ENCODE measurements around the gene ADGRG1. TPM values are rescaled to one million over a fixed set of nuclear protein-coding genes. Genes with fewer than 3 reads are reported as not detected.

Gene ADGRG1
- total and polyA plus RNA-seq, 7 donors, result 5.0 to 36.3 (median 7.7) TPM

DNA sequence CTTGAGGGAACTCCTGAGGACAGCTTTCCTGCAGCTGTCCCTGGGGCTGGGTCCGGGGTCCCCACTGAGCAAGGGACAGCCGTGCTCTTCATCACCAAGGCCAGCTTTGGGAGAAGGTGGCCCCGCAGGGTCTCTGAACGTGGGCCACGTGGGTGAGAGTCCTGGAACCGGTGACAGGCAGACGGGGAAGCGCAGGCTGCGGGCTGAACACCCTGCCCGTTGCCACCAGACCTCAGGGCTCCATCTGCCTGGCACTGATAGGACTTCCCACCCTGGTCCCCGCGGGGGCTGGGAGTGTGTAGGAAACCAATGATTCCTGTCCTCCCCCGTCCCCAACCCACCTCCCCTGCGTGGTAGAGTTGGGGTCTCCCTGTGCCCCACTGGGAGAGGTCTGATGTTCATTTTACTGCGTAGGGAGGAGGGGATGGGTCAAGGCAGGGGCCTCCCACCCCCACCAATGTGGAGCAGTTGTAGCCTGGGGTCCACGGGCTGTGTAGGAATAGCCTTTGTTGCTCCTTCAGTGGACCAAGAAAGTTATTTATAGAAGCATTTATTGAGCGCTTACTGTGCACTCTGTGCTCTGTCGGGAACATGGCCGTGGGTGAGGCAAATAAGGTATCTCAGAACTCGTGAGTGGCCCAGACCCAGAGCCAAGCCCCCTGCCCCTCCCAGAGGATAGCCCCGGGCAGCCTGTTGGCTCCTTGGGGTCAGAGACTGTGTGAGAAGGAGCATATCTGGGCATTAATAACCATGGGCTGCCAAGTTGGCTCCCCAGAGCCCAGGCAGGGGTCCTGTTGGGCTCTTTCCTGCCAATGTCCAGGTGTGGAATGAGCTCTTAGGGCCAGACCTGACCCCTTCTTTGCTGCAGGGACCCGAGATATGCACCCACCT, 1.3 kb downstream of the ADGRG1 start:
- WGBS, 2 donors, result 47 to 73% methylated on average over 22 of the region's 22 CpGs
- H3K4me3 ChIP-seq, result peak overlapping the region; percentile 7 to 27 (median 22)
- H3K9me3 ChIP-seq, result no peaks in the 10 kb centered on the region
- TF ChIP-seq POLR2AphosphoS5 (IDR thresholded peaks at IDR 0.05) (no peak), POLR2A (IDR thresholded peaks at IDR 0.05) (no peak), EP300 (IDR thresholded peaks at IDR 0.05) (no peak)
- TF ChIP-seq, protein P1, sequence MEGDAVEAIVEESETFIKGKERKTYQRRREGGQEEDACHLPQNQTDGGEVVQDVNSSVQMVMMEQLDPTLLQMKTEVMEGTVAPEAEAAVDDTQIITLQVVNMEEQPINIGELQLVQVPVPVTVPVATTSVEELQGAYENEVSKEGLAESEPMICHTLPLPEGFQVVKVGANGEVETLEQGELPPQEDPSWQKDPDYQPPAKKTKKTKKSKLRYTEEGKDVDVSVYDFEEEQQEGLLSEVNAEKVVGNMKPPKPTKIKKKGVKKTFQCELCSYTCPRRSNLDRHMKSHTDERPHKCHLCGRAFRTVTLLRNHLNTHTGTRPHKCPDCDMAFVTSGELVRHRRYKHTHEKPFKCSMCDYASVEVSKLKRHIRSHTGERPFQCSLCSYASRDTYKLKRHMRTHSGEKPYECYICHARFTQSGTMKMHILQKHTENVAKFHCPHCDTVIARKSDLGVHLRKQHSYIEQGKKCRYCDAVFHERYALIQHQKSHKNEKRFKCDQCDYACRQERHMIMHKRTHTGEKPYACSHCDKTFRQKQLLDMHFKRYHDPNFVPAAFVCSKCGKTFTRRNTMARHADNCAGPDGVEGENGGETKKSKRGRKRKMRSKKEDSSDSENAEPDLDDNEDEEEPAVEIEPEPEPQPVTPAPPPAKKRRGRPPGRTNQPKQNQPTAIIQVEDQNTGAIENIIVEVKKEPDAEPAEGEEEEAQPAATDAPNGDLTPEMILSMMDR (IDR thresholded peaks at IDR 0.05), result no peak
- DNase-seq, result no peak
- peaks cover 0 to 11% (median 10%) of the 10 kb centered on the region in 4 donors for H3K4me1 ChIP-seq
- intact Hi-C loops (cut with DNase I), result no loop called here
- peaks cover 7 to 59% (median 22%) of the 10 kb centered on the region in 3 donors for H3K27me3 ChIP-seq
- peak overlapping the region in 3 of 4 donors; percentile 26 to 64 (median 41) for H3K27ac ChIP-seq
- no peaks in the 10 kb centered on the region for H3K36me3 ChIP-seq

DNA sequence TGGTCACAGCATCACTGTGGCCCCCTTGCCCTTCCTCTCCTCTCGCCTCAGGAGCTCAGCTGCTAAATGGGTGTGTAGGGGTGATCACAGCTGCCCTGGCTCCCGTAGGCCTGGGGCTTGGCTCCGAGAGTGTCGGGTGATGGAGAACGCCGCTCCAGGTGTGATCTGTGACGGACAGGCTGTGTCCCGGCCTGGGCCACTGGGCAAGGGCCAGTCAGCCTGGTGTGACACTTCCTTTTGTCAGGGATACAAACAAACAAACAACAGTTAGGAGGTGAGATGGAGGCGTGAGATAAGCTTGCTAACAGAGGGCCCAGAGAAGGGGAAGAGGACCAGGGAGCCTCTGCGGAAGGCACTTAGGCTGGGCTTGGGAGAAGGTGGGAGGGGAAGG, 2.0 kb downstream of the ADGRG1 start:
- Histone ChIP-seq H3K4me3 (peak overlapping the region in 2 of 4 donors; percentile 24 to 27), H3K36me3 (no peaks in the 10 kb centered on the region), H3K4me1 (peaks cover 0 to 11% (median 10%) of the 10 kb centered on the region in 4 donors), H3K27me3 (peaks cover 7 to 65% (median 22%) of the 10 kb centered on the region in 3 donors), H3K27ac (peak overlapping the region in 2 of 4 donors; percentile 41 to 64), H3K9me3 (no peaks in the 10 kb centered on the region)
- 67 to 73% methylated on average over 10 of the region's 10 CpGs for WGBS, 2 donors
- no peak for TF ChIP-seq EP300 (IDR thresholded peaks at IDR 0.05)
- TF ChIP-seq, protein P1 (IDR thresholded peaks at IDR 0.05), result no peak
- TF ChIP-seq POLR2A (IDR thresholded peaks at IDR 0.05), result no peak
- no peak for TF ChIP-seq POLR2AphosphoS5 (IDR thresholded peaks at IDR 0.05)
- intact Hi-C loops (cut with DNase I), result no loop called here
- DNase-seq, result no peak

DNA sequence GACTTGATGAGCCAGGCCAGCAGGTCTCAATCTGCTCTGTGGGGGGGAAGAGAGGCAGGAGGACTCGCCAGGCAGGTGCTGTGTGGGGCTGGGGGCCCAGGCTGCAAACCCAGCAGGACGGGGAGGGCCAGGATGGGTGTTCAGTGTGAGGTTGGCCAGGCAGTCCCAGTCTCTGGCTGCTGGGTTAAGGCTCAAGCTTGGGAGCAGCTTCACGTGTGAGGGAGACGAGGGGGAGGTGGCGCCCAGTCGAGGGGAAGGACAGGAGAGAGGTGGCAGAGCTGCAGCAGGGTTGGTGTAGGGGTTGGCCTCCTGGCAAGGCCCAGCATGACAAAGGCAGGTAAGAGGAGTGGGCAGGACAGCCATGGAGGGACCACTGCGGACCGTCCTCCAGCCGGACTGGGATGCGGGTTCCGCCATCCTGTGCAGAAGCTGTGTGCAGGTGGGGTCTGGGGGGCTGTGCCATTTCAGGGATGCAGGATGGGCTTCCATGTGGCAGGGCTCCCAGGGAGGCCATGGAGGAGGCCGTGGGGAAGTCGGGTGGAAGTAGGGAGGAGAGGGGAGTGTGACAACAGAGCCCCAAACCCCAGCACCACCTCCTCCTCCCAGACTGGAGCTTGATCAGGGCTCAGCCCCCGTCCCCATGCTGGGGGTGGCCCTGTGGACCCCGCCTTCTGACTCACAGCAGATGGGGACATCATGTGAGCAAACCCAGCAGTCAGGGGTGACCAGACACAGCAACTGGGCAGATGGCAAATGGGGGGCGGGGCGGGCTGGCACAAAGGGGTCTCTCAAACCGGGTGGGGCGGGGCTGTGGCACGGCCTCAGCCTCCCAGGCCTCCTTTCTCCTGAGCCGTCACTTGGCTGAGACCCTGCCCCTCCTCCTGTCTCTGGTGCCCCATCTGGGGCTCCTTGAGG, 2.8 kb downstream of the ADGRG1 start:
- WGBS, 2 donors, result 80 to 84% methylated on average over 21 of the region's 21 CpGs
- no peaks in the 10 kb centered on the region for H3K36me3 ChIP-seq
- H3K27me3 ChIP-seq, result peaks cover 7 to 73% (median 25%) of the 10 kb centered on the region in 3 donors
- TF ChIP-seq EP300 (IDR thresholded peaks at IDR 0.05) (no peak), POLR2A (IDR thresholded peaks at IDR 0.05) (no peak), POLR2AphosphoS5 (IDR thresholded peaks at IDR 0.05) (no peak)
- TF ChIP-seq, protein P1 (IDR thresholded peaks at IDR 0.05), result no peak
- peaks cover 0 to 11% (median 10%) of the 10 kb centered on the region in 4 donors for H3K4me1 ChIP-seq
- H3K27ac ChIP-seq, result peak overlapping the region in 2 of 4 donors; percentile 38 to 41
- H3K9me3 ChIP-seq, result no peaks in the 10 kb centered on the region
- H3K4me3 ChIP-seq, result peak overlapping the region in 1 of 4 donors; percentile 27
- intact Hi-C loops (cut with DNase I), result no loop called here
- DNase-seq, result peak; percentile 71

DNA sequence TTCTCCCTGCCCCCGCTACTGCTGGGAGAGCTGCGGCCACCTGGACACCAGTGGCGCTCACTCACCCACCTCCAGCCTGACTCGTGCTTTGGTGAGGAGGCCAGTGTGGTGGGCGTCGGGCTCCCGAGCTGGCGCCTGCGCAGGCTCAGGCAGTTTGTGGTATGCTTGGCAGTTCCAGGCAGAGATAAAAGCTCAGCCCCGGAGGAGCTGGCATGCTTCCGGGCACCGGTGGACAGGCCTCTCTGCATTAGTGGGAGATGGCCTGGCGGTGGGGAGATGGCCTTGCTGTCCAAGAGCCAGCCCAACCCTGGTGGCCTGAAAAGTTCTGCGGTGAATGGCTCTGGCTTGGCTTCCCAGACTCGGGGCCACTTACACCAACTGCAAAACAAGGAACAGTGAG, 4.1 kb downstream of the ADGRG1 start:
- DNase-seq, result no peak
- intact Hi-C loops (cut with DNase I), result no loop called here
- TF ChIP-seq EP300 (IDR thresholded peaks at IDR 0.05) (no peak), POLR2AphosphoS5 (IDR thresholded peaks at IDR 0.05) (no peak), POLR2A (IDR thresholded peaks at IDR 0.05) (no peak)
- TF ChIP-seq, protein P1 (IDR thresholded peaks at IDR 0.05), result no peak
- WGBS, 2 donors, result 78 to 81% methylated on average over 15 of the region's 15 CpGs
- H3K9me3 ChIP-seq, result no peaks in the 10 kb centered on the region
- peaks cover 7 to 77% (median 25%) of the 10 kb centered on the region in 3 donors for H3K27me3 ChIP-seq
- H3K4me1 ChIP-seq, result peaks cover 0 to 16% (median 11%) of the 10 kb centered on the region in 4 donors
- H3K36me3 ChIP-seq, result no peaks in the 10 kb centered on the region
- no peak overlapping the region for H3K4me3 ChIP-seq
- H3K27ac ChIP-seq, result peak overlapping the region in 1 of 4 donors; percentile 20
